Activated CD8-positive, alpha-beta memory T cell treated with anti-CD3 and anti-CD28 coated beads for 24 hours (primary cell): ENCODE results near the gene PAPPA.

ENCODE experiments used
- DNase-seq: peaks from one replicate; pipeline ENCODE4 v3.0.0-alpha.2; 2020

Gene PAPPA

GRCh38 chr9:116355153-116355921, 201.7 kb downstream of the PAPPA start:
- DNase-seq = no peak

- DNase-seq = no peak
These were observed 204.7 kb downstream of the PAPPA start for GRCh38 chr9:116358251-116358650.

GRCh38 chr9:116360016-116360415, 206.4 kb downstream of the PAPPA start:
- no peak for DNase-seq

- no peak for DNase-seq
These were observed 207.4 kb downstream of the PAPPA start for GRCh38 chr9:116360989-116361388.

GRCh38 chr9:116361547-116361946, 208.0 kb downstream of the PAPPA start:
- DNase-seq = no peak

- no peak for DNase-seq
These were observed 208.9 kb downstream of the PAPPA start for GRCh38 chr9:116362493-116362892.

GRCh38 chr9:116365056-116365471, 211.5 kb downstream of the PAPPA start:
- no peak for DNase-seq

- no peak for DNase-seq
These were observed 212.7 kb downstream of the PAPPA start for GRCh38 chr9:116366241-116366640.

GRCh38 chr9:116368680-116369079, 215.1 kb downstream of the PAPPA start:
- no peak for DNase-seq

GRCh38 chr9:116369706-116370105, 216.1 kb downstream of the PAPPA start:
- no peak for DNase-seq

- no peak for DNase-seq
These were observed 217.0 kb downstream of the PAPPA start for GRCh38 chr9:116370556-116370955.

- DNase-seq = no peak
These were observed 218.6 kb downstream of the PAPPA start for GRCh38 chr9:116372081-116372673.

- DNase-seq = no peak
These were observed 219.2 kb downstream of the PAPPA start for GRCh38 chr9:116372786-116373185.

- DNase-seq = no peak
These were observed 223.7 kb downstream of the PAPPA start for GRCh38 chr9:116377179-116377798.

- no peak for DNase-seq
These were observed 225.3 kb downstream of the PAPPA start for GRCh38 chr9:116378873-116379272.

- DNase-seq = no peak
These were observed 226.2 kb downstream of the PAPPA start for GRCh38 chr9:116379821-116380220.

GRCh38 chr9:116380496-116380995, 227.0 kb downstream of the PAPPA start:
- no peak for DNase-seq

GRCh38 chr9:116381350-116381749, 227.8 kb downstream of the PAPPA start:
- DNase-seq = no peak

GRCh38 chr9:116382053-116382452, 228.5 kb downstream of the PAPPA start:
- DNase-seq = no peak

- DNase-seq = no peak
These were observed 229.5 kb downstream of the PAPPA start for GRCh38 chr9:116383133-116383532.

GRCh38 chr9:116383936-116384335, 230.3 kb downstream of the PAPPA start:
- no peak for DNase-seq

GRCh38 chr9:116387934-116388698, 234.5 kb downstream of the PAPPA start:
- no peak for DNase-seq
